NCI-H510A (cell line): ENCODE measurements around the gene DCLK1.

ENCODE experiments used
- DNase-seq: peaks from one replicate; lab custom pipeline; 2025; lab: John Stamatoyannopoulos, UW

The DCLK1 gene

DNA sequence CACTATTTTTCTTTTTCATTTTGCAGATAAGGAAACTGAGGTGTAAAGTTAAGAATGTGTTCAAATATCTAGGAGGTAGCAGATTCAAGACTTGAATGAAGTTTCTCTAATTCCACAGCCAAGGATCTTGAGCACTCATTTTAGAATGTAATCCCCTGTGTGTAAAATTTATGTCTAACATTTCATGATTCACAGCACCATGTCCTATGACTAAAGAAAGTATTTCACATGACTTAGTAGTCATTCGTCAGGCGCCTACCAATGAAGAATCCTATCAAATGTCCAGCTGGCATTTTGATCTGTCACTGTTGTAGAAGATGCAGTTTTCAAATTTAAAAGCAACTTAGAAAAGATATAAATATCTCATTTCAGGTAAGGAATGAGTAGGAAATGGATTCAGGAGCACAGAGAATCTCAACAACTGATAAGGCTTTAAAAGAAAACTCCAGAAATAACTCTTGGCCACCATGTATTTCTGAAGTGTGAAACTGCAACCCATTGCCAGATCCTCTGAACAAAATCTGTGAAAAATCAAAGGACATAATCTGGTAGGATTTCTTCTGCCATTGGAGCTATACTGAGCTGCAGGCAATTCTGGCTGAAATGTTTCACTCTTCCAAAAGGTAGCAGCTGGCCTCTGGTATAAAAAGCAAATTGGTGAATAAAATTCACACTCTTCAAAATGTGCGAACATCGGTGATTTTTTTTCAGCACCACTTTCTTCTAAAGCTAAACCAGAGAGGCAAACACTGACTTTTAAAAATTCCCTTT is 92.2 kb downstream of the DCLK1 start:
- no peak for DNase-seq

GRCh38 chr13:36033035-36033434 is 98.1 kb downstream of the DCLK1 start:
- no peak for DNase-seq

DNA sequence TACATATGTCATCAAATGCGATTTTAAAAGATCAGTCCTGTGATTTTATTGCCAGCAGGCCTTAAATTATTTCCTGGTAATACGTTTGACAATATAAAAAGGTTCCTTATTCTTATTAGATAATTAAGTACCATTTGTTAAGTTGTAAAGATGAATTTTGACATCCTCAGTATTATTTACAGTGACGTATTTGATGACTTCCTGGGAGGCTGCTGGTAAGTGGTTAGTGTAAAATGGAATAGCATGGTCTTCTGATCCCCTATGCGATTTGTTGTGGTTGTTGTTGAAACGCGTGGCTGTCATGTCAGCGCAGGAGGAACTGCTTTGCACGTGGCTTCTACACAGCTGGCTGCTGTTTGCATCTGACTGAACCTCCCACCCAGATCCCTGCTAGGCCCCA is 99.7 kb downstream of the DCLK1 start:
- no peak for DNase-seq

- DNase-seq = no peak
Observed at GRCh38 chr13:36030670-36031331, 100.4 kb downstream of the DCLK1 start.

DNA sequence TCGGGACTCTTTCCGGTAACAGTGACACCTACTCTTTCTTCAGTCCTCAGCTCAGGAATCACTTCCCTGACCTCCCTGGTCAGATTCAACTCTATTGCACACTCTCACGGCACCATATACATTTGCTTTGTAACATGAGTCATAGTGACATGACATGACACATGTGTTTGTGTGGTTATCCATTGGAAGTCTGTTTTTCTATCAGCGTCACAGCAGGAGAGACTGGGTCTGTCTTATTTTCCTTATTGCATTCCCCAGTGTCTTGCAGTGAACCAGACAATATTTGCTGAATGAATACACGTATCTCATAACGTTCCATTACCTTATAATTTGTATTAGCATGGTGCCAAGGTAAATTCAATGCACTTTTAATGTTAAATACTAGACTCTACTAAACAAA is 102.0 kb downstream of the DCLK1 start:
- no peak for DNase-seq

DNA sequence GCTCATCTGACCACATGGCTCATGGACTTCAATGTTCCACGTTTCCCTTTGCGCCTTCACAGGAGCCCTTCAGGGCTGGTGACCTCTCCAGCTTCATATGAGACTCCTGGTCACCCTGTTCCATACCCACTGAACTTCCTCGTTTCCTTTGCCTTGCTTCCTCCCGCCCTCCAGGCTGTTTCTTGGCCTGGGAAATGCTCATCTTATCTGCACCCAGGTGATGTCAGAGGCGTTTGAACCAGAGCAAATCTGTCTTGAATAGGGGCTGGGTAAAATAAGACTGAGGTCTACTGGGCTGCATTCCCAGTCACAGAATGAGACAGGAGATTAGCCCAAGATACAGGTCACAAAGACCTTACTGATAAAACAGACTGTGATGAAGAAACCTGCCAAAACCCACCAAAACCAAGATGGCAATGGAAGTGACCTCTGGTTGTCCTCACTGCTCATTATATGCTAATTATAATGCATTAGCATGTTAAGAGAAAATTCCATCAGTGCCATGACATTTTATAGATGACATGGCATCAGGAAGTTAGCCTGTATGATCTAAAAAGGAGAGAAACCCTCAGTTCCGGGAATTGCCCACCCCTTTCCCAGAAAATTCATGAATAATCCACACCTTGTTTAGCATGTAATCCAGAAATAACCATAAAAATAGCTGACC is 102.7 kb downstream of the DCLK1 start:
- DNase-seq = no peak

DNA sequence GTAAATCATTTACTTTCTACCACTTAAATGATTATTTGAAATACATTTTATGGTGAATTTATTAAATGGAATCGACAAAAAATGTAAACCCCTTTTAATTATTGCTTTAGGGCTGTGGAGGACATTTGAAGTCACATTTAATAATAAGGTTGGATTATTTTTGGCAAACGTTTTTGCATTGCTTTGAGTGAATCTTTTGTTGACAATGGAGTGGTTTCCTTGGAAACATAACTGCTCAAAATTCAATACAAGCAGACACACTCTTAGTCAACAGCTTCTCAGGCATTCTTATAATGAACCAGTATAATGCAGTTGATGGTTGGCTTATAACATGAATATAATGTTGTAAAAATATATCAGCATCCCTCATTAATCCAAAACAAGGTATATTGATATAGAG is 104.7 kb downstream of the DCLK1 start:
- DNase-seq = no peak

DNA sequence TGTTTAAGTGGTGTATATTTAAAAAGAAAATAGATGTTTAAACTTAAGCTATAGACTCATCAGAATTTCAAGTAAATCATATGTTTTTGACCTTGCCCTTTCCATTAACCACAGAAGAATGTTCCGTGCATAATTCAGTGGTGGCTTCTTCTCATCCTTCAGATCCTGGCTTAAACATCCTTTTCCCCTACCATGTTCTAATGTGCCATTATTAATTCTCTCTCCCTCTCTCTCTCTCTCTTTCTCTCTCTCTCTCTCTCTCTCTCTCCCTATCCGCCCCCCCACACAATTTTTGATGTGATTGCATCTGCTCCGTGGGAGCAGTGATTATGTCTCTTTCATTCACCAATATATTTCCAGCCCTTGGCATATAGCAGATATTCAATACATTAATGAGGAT is 116.4 kb downstream of the DCLK1 start:
- no peak for DNase-seq

- DNase-seq = no peak
Observed at GRCh38 chr13:36006894-36007675, 124.1 kb downstream of the DCLK1 start.

- peak; percentile 42 for DNase-seq
Observed at GRCh38 chr13:36006347-36006746, 124.8 kb downstream of the DCLK1 start.

- DNase-seq = no peak
Observed at GRCh38 chr13:36001561-36001960, 129.6 kb downstream of the DCLK1 start.

DNA sequence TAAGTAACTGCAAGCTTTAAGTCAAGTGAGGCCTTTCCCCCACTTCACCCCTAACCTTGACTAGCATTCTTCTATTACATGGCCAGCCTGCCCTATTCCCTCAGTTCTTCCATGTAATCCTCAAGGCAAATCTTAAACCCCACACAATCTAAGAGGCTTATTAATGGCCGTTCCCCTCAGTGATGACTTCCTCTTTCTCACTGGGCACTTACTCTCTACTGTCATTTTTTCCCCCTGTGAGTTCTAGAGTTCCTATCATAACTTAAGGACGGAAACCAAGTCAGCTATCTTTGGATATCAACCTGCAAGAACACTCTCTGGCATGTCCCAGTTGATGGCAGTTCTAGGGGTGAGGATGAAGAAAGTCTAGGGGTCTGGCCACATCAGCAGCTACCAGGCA is 131.2 kb downstream of the DCLK1 start:
- no peak for DNase-seq

GRCh38 chr13:35996360-35996759 is 134.8 kb downstream of the DCLK1 start:
- no peak for DNase-seq

DNA sequence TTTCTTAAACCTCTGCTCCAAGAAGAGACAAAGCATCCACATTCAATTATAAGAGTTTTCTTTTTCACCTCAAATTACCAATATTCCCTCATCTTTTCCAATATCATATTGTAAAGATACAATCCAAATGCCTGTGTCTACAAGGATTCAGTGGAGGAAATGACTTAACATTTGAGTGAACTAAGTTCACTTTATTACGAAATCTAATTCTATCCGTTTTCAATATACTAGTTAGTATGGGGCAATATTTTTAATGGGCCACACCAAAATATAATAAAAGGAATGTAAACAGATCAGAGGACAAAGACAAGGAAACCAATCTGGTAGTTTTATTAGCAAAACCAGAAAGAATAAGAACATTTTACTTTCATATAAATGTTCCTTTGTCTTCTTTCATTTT is 136.0 kb downstream of the DCLK1 start:
- no peak for DNase-seq

DNA sequence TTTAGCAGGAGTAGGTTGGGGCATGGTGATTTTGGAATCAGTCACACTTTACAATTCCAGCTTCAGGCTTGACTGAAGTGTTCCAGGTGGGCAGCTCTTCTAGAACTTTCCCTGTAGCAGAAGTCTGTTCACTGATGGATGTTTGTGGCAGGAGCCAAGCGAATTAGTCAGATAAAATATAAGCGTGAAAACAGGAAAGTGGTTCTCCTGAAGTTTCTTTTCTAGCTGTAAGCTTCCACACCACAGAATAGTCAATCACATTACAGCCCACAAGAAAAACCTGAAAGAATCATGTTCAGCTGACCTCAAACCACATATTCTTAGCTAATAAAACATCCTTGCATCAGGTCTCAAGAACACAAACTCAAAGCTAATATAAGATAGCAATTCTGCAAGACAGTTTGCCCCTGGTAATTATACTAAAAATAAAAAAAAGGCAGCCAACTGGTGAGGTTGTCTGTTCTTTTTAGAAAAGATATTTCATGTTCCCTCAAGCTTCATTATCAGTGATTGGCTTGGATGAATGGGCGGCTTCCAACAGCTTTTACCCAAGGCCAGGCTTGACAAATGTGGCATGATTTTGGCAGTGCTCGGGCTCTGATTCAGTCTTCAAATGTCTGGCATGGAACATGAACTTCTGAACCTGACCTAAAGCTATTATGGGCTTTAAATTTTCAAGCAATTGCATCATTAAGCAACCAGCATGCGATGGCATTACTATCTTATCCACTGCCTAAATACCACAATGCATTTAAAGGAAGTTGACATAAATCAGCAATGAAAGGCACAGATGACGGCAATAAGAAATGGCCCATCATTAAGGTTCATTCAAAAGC is 136.8 kb downstream of the DCLK1 start:
- DNase-seq = no peak

GRCh38 chr13:35993686-35994085 is 137.5 kb downstream of the DCLK1 start:
- DNase-seq = no peak

GRCh38 chr13:35992964-35993363 is 138.2 kb downstream of the DCLK1 start:
- DNase-seq = no peak

GRCh38 chr13:35990196-35990595 is 141.0 kb downstream of the DCLK1 start:
- no peak for DNase-seq

GRCh38 chr13:35988648-35989081 is 142.5 kb downstream of the DCLK1 start:
- DNase-seq = no peak

DNA sequence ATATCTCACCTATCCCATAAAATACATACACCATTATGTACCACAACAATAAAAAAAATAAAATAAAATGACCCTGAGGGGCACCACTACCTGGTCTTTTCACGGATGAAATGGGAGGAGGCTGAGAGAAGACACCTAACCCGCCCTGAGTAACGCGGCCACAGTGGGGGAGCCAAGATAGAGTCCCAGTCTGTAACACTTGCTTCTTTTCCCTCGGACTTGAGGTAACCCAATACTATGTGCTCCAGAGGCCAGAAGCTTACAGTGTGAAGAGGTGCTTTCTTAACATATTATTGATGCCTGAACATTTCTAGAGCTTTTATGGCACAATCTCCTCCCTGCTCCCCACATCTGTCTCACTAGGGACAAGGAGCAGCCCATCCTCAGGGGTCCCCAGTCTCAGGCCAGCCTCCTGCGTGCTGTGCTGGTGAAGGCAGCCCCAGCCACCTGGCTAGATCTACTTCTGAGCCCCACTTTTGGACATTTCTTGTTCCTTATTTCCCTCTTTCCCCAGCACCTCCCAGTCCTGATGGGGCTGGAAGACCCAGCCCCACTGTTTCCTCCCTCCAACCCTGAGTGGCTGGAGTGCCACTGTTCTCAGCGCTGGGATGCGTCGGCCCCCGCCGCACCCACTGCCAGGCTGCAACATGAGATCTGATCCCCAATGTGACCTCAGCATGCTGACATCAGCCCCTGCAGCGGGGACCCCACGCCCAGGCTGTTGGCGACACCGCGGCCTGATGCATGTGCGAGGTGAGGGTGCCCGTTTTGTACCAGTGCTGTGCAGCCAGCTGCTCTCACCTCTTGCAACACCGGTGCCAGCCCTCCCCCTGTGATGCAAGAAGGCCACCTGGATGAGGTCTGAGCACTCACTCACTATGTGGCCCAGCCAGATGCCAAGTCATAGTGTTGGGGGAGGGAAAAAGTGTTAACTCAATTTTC is 143.3 kb downstream of the DCLK1 start:
- DNase-seq = peak; percentile 62
